Measurements from ENCODE around the gene LCMT2. TPM values are rescaled to one million over a fixed set of nuclear protein-coding genes. Genes with fewer than 3 reads are reported as not detected.

The LCMT2 gene
- total RNA-seq, 1 donor from 2014 or later: 4.7 TPM

DNA sequence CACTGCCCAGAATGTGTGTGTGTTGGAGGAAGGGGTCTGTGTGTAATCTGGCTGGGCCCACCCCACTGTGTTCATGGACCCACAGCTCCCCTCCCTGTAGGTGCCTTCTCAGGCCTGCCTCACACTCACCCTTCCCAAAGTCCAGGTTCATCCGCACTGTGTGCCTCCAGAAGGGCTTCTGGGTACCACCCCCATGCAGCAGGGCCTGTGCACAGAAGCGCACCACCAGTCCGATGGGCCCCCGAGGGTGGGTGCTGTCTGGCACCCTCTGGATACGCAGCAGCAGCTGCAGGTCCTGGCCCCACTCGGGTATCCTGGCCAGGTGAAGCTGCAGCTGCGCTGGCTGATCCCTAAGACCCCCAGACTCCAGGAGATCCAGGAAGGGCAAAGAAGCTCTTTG is 50.9 kb downstream of the LCMT2 start:
- DNase-seq (ENCODE audit: low read depth) (no peak), FAIRE-seq (no peak)
- no peak overlapping the region for H3K4me3 Mint-ChIP-seq (ENCODE audit: unreplicated experiment)
- H3K36me3 Mint-ChIP-seq (ENCODE audit: low read depth, unreplicated experiment): no peaks in the 10 kb centered on the region
- no peak overlapping the region for H3K27ac Mint-ChIP-seq (ENCODE audit: unreplicated experiment)
- Histone ChIP-seq H3K4me1 (ENCODE audit: insufficient read depth, low read length) (no peaks in the 10 kb centered on the region), H3K27ac (ENCODE audit: low read depth, low read length) (no peak overlapping the region), H3K4me2 (ENCODE audit: low read length) (no peak overlapping the region), H3K27me3 (ENCODE audit: insufficient read depth, low read length) (peaks cover 28% of the 10 kb centered on the region), H2AFZ (ENCODE audit: low read depth, low read length) (no peak overlapping the region), H3K9me3 (ENCODE audit: insufficient read depth, low read depth, low read length) (no peaks in the 10 kb centered on the region), H4K20me1 (ENCODE audit: insufficient read depth, low read length) (no peaks in the 10 kb centered on the region), H3K79me2 (ENCODE audit: insufficient read depth, low read length) (no peaks in the 10 kb centered on the region), H3K4me3 (ENCODE audit: insufficient read depth, low read depth, low read length) (no peak overlapping the region), H3K36me3 (ENCODE audit: insufficient read depth, low read length) (no peaks in the 10 kb centered on the region), H3K9ac (ENCODE audit: low read length) (no peak overlapping the region)
- H3K27me3 Mint-ChIP-seq (ENCODE audit: low read depth, unreplicated experiment): peaks cover 34% of the 10 kb centered on the region
- no peaks in the 10 kb centered on the region for H3K4me1 Mint-ChIP-seq (ENCODE audit: low read depth, unreplicated experiment)
- TF ChIP-seq, protein P1, sequence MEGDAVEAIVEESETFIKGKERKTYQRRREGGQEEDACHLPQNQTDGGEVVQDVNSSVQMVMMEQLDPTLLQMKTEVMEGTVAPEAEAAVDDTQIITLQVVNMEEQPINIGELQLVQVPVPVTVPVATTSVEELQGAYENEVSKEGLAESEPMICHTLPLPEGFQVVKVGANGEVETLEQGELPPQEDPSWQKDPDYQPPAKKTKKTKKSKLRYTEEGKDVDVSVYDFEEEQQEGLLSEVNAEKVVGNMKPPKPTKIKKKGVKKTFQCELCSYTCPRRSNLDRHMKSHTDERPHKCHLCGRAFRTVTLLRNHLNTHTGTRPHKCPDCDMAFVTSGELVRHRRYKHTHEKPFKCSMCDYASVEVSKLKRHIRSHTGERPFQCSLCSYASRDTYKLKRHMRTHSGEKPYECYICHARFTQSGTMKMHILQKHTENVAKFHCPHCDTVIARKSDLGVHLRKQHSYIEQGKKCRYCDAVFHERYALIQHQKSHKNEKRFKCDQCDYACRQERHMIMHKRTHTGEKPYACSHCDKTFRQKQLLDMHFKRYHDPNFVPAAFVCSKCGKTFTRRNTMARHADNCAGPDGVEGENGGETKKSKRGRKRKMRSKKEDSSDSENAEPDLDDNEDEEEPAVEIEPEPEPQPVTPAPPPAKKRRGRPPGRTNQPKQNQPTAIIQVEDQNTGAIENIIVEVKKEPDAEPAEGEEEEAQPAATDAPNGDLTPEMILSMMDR (IDR thresholded peaks at IDR 0.05; ENCODE audit: insufficient read depth, low read depth, low read length): no peak
- no peak for TF ChIP-seq EZH2 (IDR thresholded peaks at IDR 0.05; ENCODE audit: insufficient read depth, low read length)
- no peaks in the 10 kb centered on the region for H3K9me3 Mint-ChIP-seq (ENCODE audit: unreplicated experiment)

DNA sequence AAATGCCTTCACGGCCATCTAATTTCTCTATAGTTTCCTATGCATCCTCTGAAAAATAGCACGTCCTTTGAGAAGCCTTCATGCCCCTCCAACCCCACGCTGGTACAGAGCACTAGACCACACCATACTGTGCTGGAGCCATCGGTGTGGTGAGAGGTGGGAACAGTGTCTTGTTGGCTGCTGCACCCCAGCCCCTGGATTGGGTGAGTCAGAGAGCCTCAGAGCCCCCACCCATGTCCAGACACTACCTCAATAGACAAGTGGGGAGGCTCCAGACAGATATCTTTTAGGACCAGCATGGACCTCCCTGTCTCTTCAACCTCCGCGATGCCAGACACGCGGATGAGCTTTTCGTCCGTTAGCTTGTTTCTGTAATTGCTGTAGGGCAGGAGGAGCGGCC is 51.5 kb downstream of the LCMT2 start:
- peaks cover 36% of the 10 kb centered on the region for H3K27me3 Mint-ChIP-seq (ENCODE audit: low read depth, unreplicated experiment)
- DNase-seq (ENCODE audit: low read depth): no peak

DNA sequence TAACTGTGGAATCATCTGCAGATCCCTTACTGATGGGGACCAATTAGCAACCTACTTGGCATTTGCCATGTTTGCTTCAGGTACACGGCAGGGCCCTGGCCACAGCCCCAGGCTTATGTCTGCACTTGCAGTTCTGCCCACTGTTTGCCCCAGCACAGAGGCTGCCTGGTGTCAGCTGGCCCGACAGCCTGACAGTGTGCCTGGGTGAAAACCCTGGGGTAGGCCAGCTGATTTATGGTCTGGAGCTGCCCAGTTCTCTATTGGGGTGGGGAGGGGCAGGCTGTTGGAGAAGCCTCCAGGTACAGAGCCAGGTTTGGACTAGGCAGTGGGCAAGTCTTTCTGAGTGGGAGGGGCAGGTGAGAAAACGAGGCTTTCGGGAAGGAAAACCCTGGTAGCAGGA is 52.5 kb downstream of the LCMT2 start:
- H2AFZ ChIP-seq (ENCODE audit: low read depth, low read length): no peak overlapping the region
- no peak overlapping the region for H3K4me2 ChIP-seq (ENCODE audit: low read length)
- no peaks in the 10 kb centered on the region for H3K36me3 Mint-ChIP-seq (ENCODE audit: low read depth, unreplicated experiment)
- H3K36me3 ChIP-seq (ENCODE audit: insufficient read depth, low read length): no peaks in the 10 kb centered on the region
- H3K4me3 ChIP-seq (ENCODE audit: insufficient read depth, low read depth, low read length): no peak overlapping the region
- H3K4me1 ChIP-seq (ENCODE audit: insufficient read depth, low read length): no peaks in the 10 kb centered on the region
- DNase-seq (ENCODE audit: low read depth) (no peak), FAIRE-seq (no peak)
- TF ChIP-seq, protein P1 (IDR thresholded peaks at IDR 0.05; ENCODE audit: insufficient read depth, low read depth, low read length): no peak
- TF ChIP-seq EZH2 (IDR thresholded peaks at IDR 0.05; ENCODE audit: insufficient read depth, low read length): no peak
- H3K9me3 ChIP-seq (ENCODE audit: insufficient read depth, low read depth, low read length): no peaks in the 10 kb centered on the region
- no peaks in the 10 kb centered on the region for H3K79me2 ChIP-seq (ENCODE audit: insufficient read depth, low read length)
- no peaks in the 10 kb centered on the region for H3K9me3 Mint-ChIP-seq (ENCODE audit: unreplicated experiment)
- no peak overlapping the region for H3K27ac Mint-ChIP-seq (ENCODE audit: unreplicated experiment)
- H3K27ac ChIP-seq (ENCODE audit: low read depth, low read length): no peak overlapping the region
- H3K9ac ChIP-seq (ENCODE audit: low read length): no peak overlapping the region
- no peaks in the 10 kb centered on the region for H4K20me1 ChIP-seq (ENCODE audit: insufficient read depth, low read length)
- H3K4me3 Mint-ChIP-seq (ENCODE audit: unreplicated experiment): no peak overlapping the region
- H3K27me3 ChIP-seq (ENCODE audit: insufficient read depth, low read length): peaks cover 25% of the 10 kb centered on the region
- H3K27me3 Mint-ChIP-seq (ENCODE audit: low read depth, unreplicated experiment): peaks cover 36% of the 10 kb centered on the region
- H3K4me1 Mint-ChIP-seq (ENCODE audit: low read depth, unreplicated experiment): no peaks in the 10 kb centered on the region

More for the DNA sequence above, 51.5 kb downstream of the LCMT2 start:
- Mint-ChIP-seq H3K9me3 (ENCODE audit: unreplicated experiment) (no peaks in the 10 kb centered on the region), H3K27ac (ENCODE audit: unreplicated experiment) (no peak overlapping the region), H3K4me3 (ENCODE audit: unreplicated experiment) (no peak overlapping the region), H3K36me3 (ENCODE audit: low read depth, unreplicated experiment) (no peaks in the 10 kb centered on the region), H3K4me1 (ENCODE audit: low read depth, unreplicated experiment) (no peaks in the 10 kb centered on the region)
- Histone ChIP-seq H3K9ac (ENCODE audit: low read length) (no peak overlapping the region), H3K4me2 (ENCODE audit: low read length) (no peak overlapping the region), H3K79me2 (ENCODE audit: insufficient read depth, low read length) (no peaks in the 10 kb centered on the region), H3K27ac (ENCODE audit: low read depth, low read length) (no peak overlapping the region), H3K9me3 (ENCODE audit: insufficient read depth, low read depth, low read length) (no peaks in the 10 kb centered on the region), H3K4me3 (ENCODE audit: insufficient read depth, low read depth, low read length) (no peak overlapping the region), H2AFZ (ENCODE audit: low read depth, low read length) (no peak overlapping the region), H4K20me1 (ENCODE audit: insufficient read depth, low read length) (no peaks in the 10 kb centered on the region), H3K27me3 (ENCODE audit: insufficient read depth, low read length) (peaks cover 25% of the 10 kb centered on the region), H3K4me1 (ENCODE audit: insufficient read depth, low read length) (no peaks in the 10 kb centered on the region), H3K36me3 (ENCODE audit: insufficient read depth, low read length) (no peaks in the 10 kb centered on the region)
- no peak for FAIRE-seq
- no peak for TF ChIP-seq EZH2 (IDR thresholded peaks at IDR 0.05; ENCODE audit: insufficient read depth, low read length)
- TF ChIP-seq, protein P1 (IDR thresholded peaks at IDR 0.05; ENCODE audit: insufficient read depth, low read depth, low read length): no peak

Data from astrocyte (in vitro differentiated cells and primary cell).